Large intestine (tissue), 3 donors: ENCODE measurements around the gene TEX2. TPM values are rescaled to one million over a fixed set of nuclear protein-coding genes. Genes with fewer than 3 reads are reported as not detected.
"Not testable (repeated sequence)": the region's sequence is repeated elsewhere in the genome, so short reads cannot be mapped to it uniquely, and the experiment has no call there.

Source experiments
- DNase-seq, 2 donors: peaks; one replicate each; pipeline versions ENCODE4 v3.0.0 to v3.0.0-alpha.2; 2013
- H3K27ac ChIP-seq: one replicate; pipeline ENCODE4 v1.5.1; 2013; ENCODE audit warnings: low read length
- H3K27me3 ChIP-seq: 2 replicates; pipeline ENCODE4 v1.6.1; 2013; ENCODE audit warnings: low read length; ENCODE audit not compliant: control insufficient read depth, insufficient read depth
- H3K36me3 ChIP-seq: 2 replicates; pipeline ENCODE4 v1.6.1; 2013; ENCODE audit warnings: low read length; ENCODE audit not compliant: control insufficient read depth, insufficient read depth
- H3K4me1 ChIP-seq: one replicate; pipeline ENCODE4 v1.6.1; 2013; ENCODE audit warnings: low read length; ENCODE audit not compliant: control insufficient read depth, insufficient read depth
- H3K4me3 ChIP-seq: one replicate; pipeline ENCODE4 v1.5.1; 2013; ENCODE audit warnings: low read length
- H3K9me3 ChIP-seq: one replicate; pipeline ENCODE4 v1.6.1; 2013; ENCODE audit warnings: mild to moderate bottlenecking, low read depth, low read length, moderate library complexity; ENCODE audit not compliant: control insufficient read depth
- WGBS: methylation state at CpG from one replicate; pipeline ENCODE4 v1.1.5; 2013; ENCODE audit warnings: low lambda C conversion rate; ENCODE audit not compliant: insufficient coverage; 5-methylcytosine and 5-hydroxymethylcytosine counted together
- polyA plus RNA-seq: library from polyadenylated mRNA; unstranded; fragments of 120-200 nt; gene quantifications from one replicate; pipeline ENCODE4 v1.2.1, GENCODE V29; 2013

Gene TEX2
- polyA plus RNA-seq, 1 donor = 37.2 TPM

GRCh38 chr17:64216000-64216337 is 47.1 kb downstream of the TEX2 start:
- peaks cover 23% of the 10 kb centered on the region for H3K36me3 ChIP-seq
- no peaks in the 10 kb centered on the region for H3K27me3 ChIP-seq
- DNase-seq = no peak
- no CpG with 5 or more reads among the region's 2 CpGs for WGBS
- H3K4me3 ChIP-seq = no peak overlapping the region
- peak overlapping the region; percentile 94 for H3K27ac ChIP-seq
- no peaks in the 10 kb centered on the region for H3K9me3 ChIP-seq
- peaks cover 49% of the 10 kb centered on the region for H3K4me1 ChIP-seq

GRCh38 chr17:64214950-64215349 is 48.1 kb downstream of the TEX2 start:
- peaks cover 49% of the 10 kb centered on the region for H3K4me1 ChIP-seq
- no peak for DNase-seq

GRCh38 chr17:64213995-64214811 is 48.9 kb downstream of the TEX2 start:
- no peak overlapping the region for H3K4me3 ChIP-seq
- no peaks in the 10 kb centered on the region for H3K27me3 ChIP-seq
- no CpG with 5 or more reads among the region's 14 CpGs for WGBS
- H3K9me3 ChIP-seq = no peaks in the 10 kb centered on the region
- no peak for DNase-seq
- H3K27ac ChIP-seq = peak overlapping the region; percentile 94
- peaks cover 49% of the 10 kb centered on the region for H3K4me1 ChIP-seq
- peaks cover 26% of the 10 kb centered on the region for H3K36me3 ChIP-seq

More at GRCh38 chr17:64214950-64215349, 48.1 kb downstream of the TEX2 start:
- WGBS = 83% methylated on average over 2 of the region's 4 CpGs
- H3K27me3 ChIP-seq = no peaks in the 10 kb centered on the region
- H3K36me3 ChIP-seq = peaks cover 23% of the 10 kb centered on the region
- no peaks in the 10 kb centered on the region for H3K9me3 ChIP-seq
- peak overlapping the region; percentile 94 for H3K27ac ChIP-seq
- no peak overlapping the region for H3K4me3 ChIP-seq

GRCh38 chr17:64212122-64212521 is 50.9 kb downstream of the TEX2 start:
- WGBS = no CpG with 5 or more reads among the region's 2 CpGs
- Histone ChIP-seq H3K36me3 (peaks cover 26% of the 10 kb centered on the region), H3K27me3 (no peaks in the 10 kb centered on the region), H3K4me3 (no peak overlapping the region), H3K9me3 (no peaks in the 10 kb centered on the region), H3K27ac (no peak overlapping the region), H3K4me1 (peaks cover 34% of the 10 kb centered on the region)
- no peak for DNase-seq

- Histone ChIP-seq H3K27ac (no peak overlapping the region), H3K4me1 (peaks cover 13% of the 10 kb centered on the region), H3K27me3 (no peaks in the 10 kb centered on the region), H3K4me3 (no peak overlapping the region), H3K9me3 (no peaks in the 10 kb centered on the region), H3K36me3 (peaks cover 26% of the 10 kb centered on the region)
- DNase-seq = no peak
- WGBS = no CpG with 5 or more reads among the region's 6 CpGs
Observed at GRCh38 chr17:64209983-64210382, 53.1 kb downstream of the TEX2 start.

GRCh38 chr17:64209356-64209941 is 53.6 kb downstream of the TEX2 start:
- H3K27ac ChIP-seq = no peak overlapping the region

GRCh38 chr17:64208656-64209055 is 54.4 kb downstream of the TEX2 start:
- not testable (repeated sequence) for H3K4me3 ChIP-seq, H3K4me1 ChIP-seq, H3K27ac ChIP-seq, H3K27me3 ChIP-seq, DNase-seq, H3K9me3 ChIP-seq
- peaks cover 23% of the 10 kb centered on the region for H3K36me3 ChIP-seq

More at GRCh38 chr17:64209356-64209941, 53.6 kb downstream of the TEX2 start:
- Histone ChIP-seq H3K4me1 (peaks cover 8% of the 10 kb centered on the region), H3K36me3 (peaks cover 26% of the 10 kb centered on the region), H3K9me3 (no peaks in the 10 kb centered on the region), H3K4me3 (no peak overlapping the region), H3K27me3 (no peaks in the 10 kb centered on the region)
- no peak for DNase-seq
- WGBS = 100% methylated on average over 1 of the region's 5 CpGs

- DNase-seq = no peak
- no peak overlapping the region for H3K4me3 ChIP-seq
- H3K27ac ChIP-seq = no peak overlapping the region
- peaks cover 9% of the 10 kb centered on the region for H3K4me1 ChIP-seq
- WGBS = no CpG with 5 or more reads among the region's 2 CpGs
- H3K27me3 ChIP-seq = no peaks in the 10 kb centered on the region
- H3K36me3 ChIP-seq = peaks cover 3% of the 10 kb centered on the region
- no peaks in the 10 kb centered on the region for H3K9me3 ChIP-seq
Observed at GRCh38 chr17:64205804-64206203, 57.3 kb downstream of the TEX2 start.

- H3K4me1 ChIP-seq = peaks cover 21% of the 10 kb centered on the region
Observed at GRCh38 chr17:64203630-64204029, 59.4 kb downstream of the TEX2 start.

GRCh38 chr17:64202683-64203344 is 60.2 kb downstream of the TEX2 start:
- H3K9me3 ChIP-seq = no peaks in the 10 kb centered on the region
- H3K4me3 ChIP-seq = no peak overlapping the region
- H3K27me3 ChIP-seq = no peaks in the 10 kb centered on the region
- 25% methylated on average over 1 of the region's 5 CpGs for WGBS
- no peak for DNase-seq
- H3K27ac ChIP-seq = no peak overlapping the region
- peaks cover 21% of the 10 kb centered on the region for H3K4me1 ChIP-seq
- no peaks in the 10 kb centered on the region for H3K36me3 ChIP-seq

More at GRCh38 chr17:64203630-64204029, 59.4 kb downstream of the TEX2 start:
- H3K4me3 ChIP-seq = no peak overlapping the region
- H3K36me3 ChIP-seq = no peaks in the 10 kb centered on the region
- no peaks in the 10 kb centered on the region for H3K9me3 ChIP-seq
- DNase-seq = no peak
- 100% methylated on average over 1 of the region's 4 CpGs for WGBS
- no peak overlapping the region for H3K27ac ChIP-seq
- no peaks in the 10 kb centered on the region for H3K27me3 ChIP-seq
